ENCODE results near the gene COA8. TPM values are rescaled to one million over a fixed set of nuclear protein-coding genes. Genes with fewer than 3 reads are reported as not detected.

COA8 gene
- polyA plus RNA-seq, 1 donor from 2014 or later, result 169 TPM

- no peaks in the 10 kb centered on the region for H3F3A ChIP-seq (ENCODE audit: insufficient read depth, low read length, poor library complexity, severe bottlenecking)
- no peak overlapping the region for H2AFZ ChIP-seq (ENCODE audit: low read depth, low read length)
- no peaks in the 10 kb centered on the region for H4K20me1 ChIP-seq (ENCODE audit: insufficient read depth)
- H3K27ac ChIP-seq (ENCODE audit: low read length), result no peak overlapping the region
- TF ChIP-seq CTCF (IDR thresholded peaks at IDR 0.05; ENCODE audit: poor library complexity, severe bottlenecking), result no peak
- no peaks in the 10 kb centered on the region for H3K9me2 ChIP-seq (ENCODE audit: insufficient read depth, low read length)
- no peaks in the 10 kb centered on the region for H3K9me3 ChIP-seq (ENCODE audit: low read length)
- no peaks in the 10 kb centered on the region for H3K27me3 ChIP-seq (ENCODE audit: insufficient read depth, low read depth, low read length)
- H3K79me2 ChIP-seq (replicated peaks; ENCODE audit: insufficient read depth, low read length), result peaks cover 64% of the 10 kb centered on the region
- H3K9ac ChIP-seq (ENCODE audit: low read length), result no peak overlapping the region
- H3K4me2 ChIP-seq (ENCODE audit: low read length), result no peak overlapping the region
- peak overlapping the region; percentile 22 for H3K4me3 ChIP-seq (ENCODE audit: low read length)
- peaks cover 6% of the 10 kb centered on the region for H3K36me3 ChIP-seq (ENCODE audit: insufficient read depth, low read length)
These were observed 3.0 kb upstream of the COA8 start for GRCh38 chr14:103559766-103560165.

- no peak overlapping the region for H2AFZ ChIP-seq (ENCODE audit: low read depth, low read length)
These were observed 2.1 kb upstream of the COA8 start for GRCh38 chr14:103560691-103561090.

More at GRCh38 chr14:103560691-103561090, 2.1 kb upstream of the COA8 start:
- Histone ChIP-seq H3K9ac (ENCODE audit: low read length) (peak overlapping the region; percentile 94), H3K9me3 (ENCODE audit: low read length) (no peaks in the 10 kb centered on the region), H4K20me1 (ENCODE audit: insufficient read depth) (no peaks in the 10 kb centered on the region), H3K27me3 (ENCODE audit: insufficient read depth, low read depth, low read length) (no peaks in the 10 kb centered on the region), H3K36me3 (ENCODE audit: insufficient read depth, low read length) (peaks cover 6% of the 10 kb centered on the region), H3K9me2 (ENCODE audit: insufficient read depth, low read length) (no peaks in the 10 kb centered on the region), H3K79me2 (replicated peaks; ENCODE audit: insufficient read depth, low read length) (peaks cover 72% of the 10 kb centered on the region), H3K4me3 (ENCODE audit: low read length) (peak overlapping the region; percentile 100), H3K4me2 (ENCODE audit: low read length) (peak overlapping the region; percentile 86), H3F3A (ENCODE audit: insufficient read depth, low read length, poor library complexity, severe bottlenecking) (no peaks in the 10 kb centered on the region), H3K27ac (ENCODE audit: low read length) (no peak overlapping the region)
- TF ChIP-seq SMC3 (conservative IDR thresholded peaks at IDR 0.05; ENCODE audit: poor library complexity) (no peak), REST (IDR thresholded peaks at IDR 0.05; ENCODE audit: borderline replicate concordance) (no peak), CTCF (IDR thresholded peaks at IDR 0.05; ENCODE audit: poor library complexity, severe bottlenecking) (no peak), EZH2 (IDR thresholded peaks at IDR 0.05; ENCODE audit: borderline replicate concordance, insufficient read depth, low read length, poor library complexity, severe bottlenecking) (no peak), MXI1 (conservative IDR thresholded peaks at IDR 0.05; ENCODE audit: poor library complexity, severe bottlenecking) (no peak), RAD21 (conservative IDR thresholded peaks at IDR 0.05) (no peak), POLR2AphosphoS5 (IDR thresholded peaks at IDR 0.05) (no peak), TAF1 (IDR thresholded peaks at IDR 0.05; ENCODE audit: low read depth) (no peak), EP300 (conservative IDR thresholded peaks at IDR 0.05; ENCODE audit: poor library complexity, severe bottlenecking) (no peak)
